Right renal cortex interstitium (tissue), 3 donors: ENCODE measurements around the gene MORN5. TPM values are rescaled to one million over a fixed set of nuclear protein-coding genes. Genes with fewer than 3 reads are reported as not detected.

ENCODE experiments used
- DNase-seq, 3 donors: peaks; one replicate each; pipeline ENCODE4 v3.0.0-alpha.2; 2013; ENCODE audit warnings: low read depth in 3 of 3, low spot score in 2 of 3
- polyA plus RNA-seq, 3 donors: library from polyadenylated mRNA; unstranded; fragments of 120-200 nt; gene quantifications; one replicate each; pipeline ENCODE4 v1.2.1, GENCODE V29; 2013; ENCODE audit not compliant: insufficient read length in 3 of 3

Gene MORN5
- polyA plus RNA-seq, 3 donors, result 2.4 to 3.4 (median 3.1) TPM

GRCh38 chr9:122186777-122187470 lies 27.2 kb downstream of the MORN5 start:
- no peak for DNase-seq

DNA sequence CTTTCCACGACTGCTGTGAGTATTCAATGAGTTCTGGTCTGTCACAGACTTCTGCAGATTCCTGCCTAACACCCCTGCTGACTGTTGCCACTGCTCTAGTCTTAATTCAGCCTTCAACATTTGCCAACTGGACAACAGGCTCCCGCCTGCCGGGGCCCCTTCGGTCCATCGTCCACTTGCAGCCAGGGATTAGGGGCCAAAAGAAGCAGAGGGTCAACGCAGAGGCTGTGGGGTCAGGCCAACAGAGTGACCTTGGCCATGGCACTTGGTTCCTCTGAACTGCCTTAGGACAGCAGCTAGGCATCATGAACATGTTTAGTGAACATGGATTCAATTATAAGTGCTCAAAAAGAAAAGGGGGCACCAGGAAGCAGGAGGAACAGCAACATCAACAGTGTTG lies 28.7 kb downstream of the MORN5 start:
- DNase-seq, result no peak

DNA sequence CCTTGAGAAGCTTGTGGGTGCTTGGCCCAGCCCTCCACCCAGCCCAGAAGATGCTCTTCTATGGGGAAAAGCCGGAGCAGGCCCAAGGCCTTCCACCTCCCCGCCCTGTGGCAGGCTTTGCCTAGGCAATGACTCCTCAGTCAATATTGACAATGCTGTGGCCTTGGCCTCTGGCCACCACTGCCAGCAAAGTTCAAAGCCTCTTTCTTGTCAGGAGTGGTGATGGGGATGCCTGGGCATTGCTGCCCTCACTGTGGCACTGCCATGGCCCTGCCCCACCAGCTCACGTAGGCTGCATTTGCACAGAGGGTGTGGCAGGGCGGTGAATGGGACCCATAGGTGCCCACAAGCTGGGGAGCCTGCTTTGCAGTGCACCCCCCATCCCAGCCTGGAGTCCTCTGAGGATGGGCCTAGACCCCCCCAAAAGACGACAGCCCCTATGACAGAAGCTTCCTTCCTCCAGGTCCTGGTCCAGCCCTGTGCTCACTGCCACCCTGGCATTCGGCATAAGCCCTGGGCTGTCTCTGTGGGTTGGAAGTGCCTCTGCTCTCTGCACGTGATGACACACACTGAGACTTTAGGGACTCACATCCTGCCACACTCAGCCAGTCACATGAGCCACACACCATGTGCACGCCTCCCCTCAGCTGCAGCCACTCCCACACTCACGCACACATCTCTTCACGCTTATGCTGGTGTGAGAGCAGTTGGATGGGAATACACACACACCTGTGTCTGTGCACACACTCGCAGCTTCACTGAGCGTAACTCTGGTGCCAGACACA lies 31.1 kb downstream of the MORN5 start:
- no peak for DNase-seq

DNA sequence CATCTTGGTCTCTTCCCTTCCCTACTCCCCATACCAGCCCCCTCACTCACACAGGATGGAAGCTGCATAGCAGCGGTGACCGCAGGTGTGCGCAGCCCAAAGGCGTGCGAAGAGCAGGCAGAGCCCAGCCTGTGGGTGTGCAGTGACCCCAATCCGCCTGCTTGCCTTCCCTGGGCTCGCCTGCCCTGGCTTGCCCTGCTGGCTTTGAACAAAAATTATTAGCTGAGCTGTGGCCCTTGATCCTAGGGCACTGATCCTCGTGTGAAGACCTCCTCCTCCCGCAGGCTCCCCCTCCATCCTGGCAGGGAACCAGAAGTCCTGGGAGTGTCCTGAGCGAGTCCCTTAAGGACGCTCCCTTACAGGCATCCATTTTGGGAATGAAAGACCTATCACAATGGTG lies 31.9 kb downstream of the MORN5 start:
- no peak for DNase-seq

DNA sequence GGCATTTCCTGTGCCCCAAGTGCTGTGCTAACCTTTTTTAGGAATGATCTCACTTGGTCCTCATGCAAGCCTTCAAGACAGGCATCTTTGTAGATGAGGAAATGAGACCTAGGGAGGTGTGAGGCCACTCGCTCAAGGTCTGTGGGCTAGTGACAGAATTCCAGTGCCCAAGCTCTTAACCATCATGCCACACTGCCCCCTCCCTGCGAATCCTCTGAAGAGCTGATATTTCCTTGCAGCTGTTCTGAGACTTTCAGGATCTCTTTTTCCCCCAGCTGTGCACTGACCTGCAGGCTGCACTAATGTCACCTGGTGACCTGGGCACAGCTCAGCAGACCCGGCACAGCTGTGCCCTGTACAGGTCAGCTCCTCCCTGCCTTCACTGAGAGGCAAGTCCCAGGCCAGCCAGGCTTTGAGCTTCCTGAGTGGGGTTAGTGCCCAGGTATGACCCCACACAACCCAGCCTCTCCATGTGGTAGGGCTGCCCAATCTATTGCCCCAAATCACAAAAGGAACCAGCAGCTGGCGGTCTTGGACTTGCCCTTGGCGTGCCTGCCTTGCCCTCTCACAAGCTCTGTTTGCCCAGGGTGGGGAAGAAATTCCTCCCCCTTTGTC lies 32.7 kb downstream of the MORN5 start:
- no peak for DNase-seq

- no peak for DNase-seq
Observed at GRCh38 chr9:122192914-122193525, 33.3 kb downstream of the MORN5 start.

DNA sequence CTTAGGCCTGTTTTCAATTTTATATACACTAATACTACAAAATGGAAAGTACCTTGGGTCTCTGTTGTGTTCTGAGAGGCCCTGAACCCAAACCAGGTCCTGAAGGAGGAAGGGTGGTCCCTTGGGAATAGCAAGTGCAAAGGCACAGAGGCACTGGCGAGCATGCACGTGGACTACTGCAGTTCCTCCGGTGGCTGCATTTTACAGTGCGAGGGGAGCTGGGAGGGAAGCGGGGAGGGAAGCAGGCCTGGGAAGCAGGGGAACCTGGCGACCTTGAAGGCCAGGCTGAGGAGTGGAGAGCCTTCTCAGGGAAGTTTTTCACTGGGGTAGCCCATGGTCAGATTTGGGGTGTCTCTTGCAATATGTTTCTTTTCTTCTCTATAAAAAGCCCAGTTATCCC lies 33.9 kb downstream of the MORN5 start:
- DNase-seq, result no peak

- DNase-seq, result no peak
Observed at GRCh38 chr9:122195875-122196274, 36.2 kb downstream of the MORN5 start.

DNA sequence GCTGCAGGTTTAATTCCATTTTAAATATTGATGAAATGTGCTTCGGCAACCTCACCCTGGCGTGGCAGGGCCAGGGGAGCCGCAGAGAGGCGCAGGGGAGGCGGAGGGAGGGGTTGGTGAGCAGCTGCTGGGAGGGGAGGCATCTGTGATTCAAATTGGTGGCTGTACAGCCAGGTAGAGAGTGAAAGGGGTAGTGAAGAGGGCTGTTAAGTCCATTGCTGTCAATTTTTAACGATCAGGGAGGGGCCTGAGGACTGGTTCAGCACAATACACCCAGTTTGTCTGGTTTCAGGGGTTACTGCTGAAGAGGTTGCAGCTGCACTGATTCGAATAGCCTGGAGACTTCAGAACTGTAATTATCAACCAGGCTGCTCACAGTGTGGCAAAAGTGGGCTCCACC lies 37.7 kb downstream of the MORN5 start:
- DNase-seq, result no peak

DNA sequence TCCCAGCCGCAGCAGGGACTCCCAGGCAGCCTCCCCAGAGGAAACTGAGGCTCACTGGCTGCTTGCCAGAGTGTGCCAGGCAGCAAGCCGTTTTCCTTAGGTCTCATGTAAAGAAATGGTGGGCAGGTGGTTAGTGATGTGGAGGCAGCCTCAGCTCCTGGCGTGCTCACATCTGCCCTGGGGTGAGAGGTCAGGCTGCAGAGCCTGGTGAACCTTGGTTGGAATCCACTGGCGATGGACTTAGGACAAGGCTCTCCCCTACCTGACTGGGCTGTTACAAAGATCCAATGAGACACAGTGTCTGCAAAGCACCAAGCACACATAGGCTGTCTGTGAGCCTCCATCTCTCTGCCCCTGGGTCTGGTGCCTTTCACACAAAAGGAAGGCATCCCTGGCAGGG lies 38.2 kb downstream of the MORN5 start:
- DNase-seq, result no peak

GRCh38 chr9:122200960-122201595 lies 41.4 kb downstream of the MORN5 start:
- no peak for DNase-seq

DNA sequence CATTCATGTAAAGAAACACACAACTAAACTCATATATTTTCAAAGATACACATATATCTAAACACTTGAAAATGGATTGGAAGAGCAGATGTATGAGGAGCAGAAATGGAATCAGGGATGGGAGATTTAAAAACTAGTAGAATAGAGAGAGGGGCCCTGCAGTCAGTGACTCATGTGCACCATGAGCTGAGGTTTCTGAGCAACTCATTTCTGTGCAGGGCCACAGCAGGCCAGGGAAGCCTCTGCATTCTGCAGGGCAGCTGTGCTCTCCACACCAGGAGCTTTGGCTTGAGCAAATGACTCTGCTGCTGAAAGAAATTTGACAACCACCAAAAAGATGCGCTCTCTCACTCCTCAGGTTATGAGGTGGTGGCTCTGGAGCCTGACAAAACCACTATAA lies 41.9 kb downstream of the MORN5 start:
- no peak for DNase-seq

GRCh38 chr9:122202111-122202510 lies 42.4 kb downstream of the MORN5 start:
- no peak for DNase-seq

GRCh38 chr9:122204055-122204454 lies 44.3 kb downstream of the MORN5 start:
- no peak for DNase-seq

GRCh38 chr9:122204491-122204890 lies 44.8 kb downstream of the MORN5 start:
- DNase-seq, result no peak

GRCh38 chr9:122205176-122205575 lies 45.5 kb downstream of the MORN5 start:
- no peak for DNase-seq

- no peak for DNase-seq
Observed at GRCh38 chr9:122206118-122207046, 46.7 kb downstream of the MORN5 start.

GRCh38 chr9:122207096-122207495 lies 47.4 kb downstream of the MORN5 start:
- no peak for DNase-seq

GRCh38 chr9:122209451-122209850 lies 49.7 kb downstream of the MORN5 start:
- no peak for DNase-seq

DNA sequence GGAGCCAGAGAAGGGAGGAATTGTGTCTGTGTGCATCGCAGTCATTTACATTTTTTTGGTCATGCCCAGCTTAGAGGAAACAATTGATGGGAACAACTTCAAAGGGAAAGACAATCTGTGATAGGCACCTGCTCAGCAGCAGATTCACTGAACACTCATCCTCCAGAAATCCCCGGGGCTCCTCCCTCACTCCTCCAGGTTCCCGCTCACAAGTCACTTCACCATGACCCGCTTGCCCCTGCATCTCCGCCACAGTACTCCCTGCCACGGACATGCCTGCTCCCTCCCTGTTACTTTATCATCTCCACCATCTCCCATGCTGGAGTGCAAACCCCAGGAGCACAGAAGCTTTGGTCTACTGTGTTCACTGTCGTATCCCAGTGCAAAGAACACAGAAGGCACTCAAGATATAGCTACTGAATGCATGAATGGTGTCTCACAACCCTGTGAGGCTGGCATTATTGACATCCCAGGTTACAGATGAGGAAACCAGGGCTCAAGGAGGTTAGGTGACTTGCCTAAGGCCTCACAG lies 52.8 kb downstream of the MORN5 start:
- no peak for DNase-seq
